Bronchial epithelial cell (primary cell): Measurements from ENCODE around the gene POU2F3. TPM values are rescaled to one million over a fixed set of nuclear protein-coding genes. Genes with fewer than 3 reads are reported as not detected.
"Not testable (repeated sequence)": the region's sequence is repeated elsewhere in the genome, so short reads cannot be mapped to it uniquely, and the experiment has no call there.

Source experiments
- DNase-seq: peaks from one replicate; pipeline ENCODE4 v3.0.0-alpha.2; 2010; ENCODE audit warnings: low read depth
- FAIRE-seq: peaks from 2 replicates; lab custom pipeline; 2011; peaks lifted over from hg19 to GRCh38; lab: Jason Lieb, UNC
- H3K27me3 ChIP-seq: 2 replicates; pipeline ENCODE4 v1.5.1; 2011; ENCODE audit warnings: low read length; ENCODE audit not compliant: control insufficient read depth, insufficient read depth
- H3K36me3 ChIP-seq: 2 replicates; pipeline ENCODE4 v1.5.1; 2011; ENCODE audit warnings: low read length; ENCODE audit not compliant: control insufficient read depth, insufficient read depth
- H3K4me3 ChIP-seq: 2 replicates; pipeline ENCODE4 v1.5.1; 2011; ENCODE audit warnings: mild to moderate bottlenecking, low read depth, low read length, control low read depth
- total RNA-seq: library from RNA; depleted of rRNA; stranded (reverse); fragments of >200 nt; gene quantifications from 2 replicates; pipeline ENCODE4 v1.2.1, GENCODE V29; 2014
- TF ChIP-seq, protein P1 (sequence below): IDR thresholded peaks from 2 replicates; pipeline ENCODE4 v1.5.1; 2011; ENCODE audit warnings: mild to moderate bottlenecking, moderate library complexity, low read length, control low read depth, inconsistent platforms; ENCODE audit not compliant: insufficient read depth, severe bottlenecking

POU2F3 gene
- total RNA-seq, 1 donor from 2014 or later = not detected

- peak; percentile 38 for DNase-seq
Measured at GRCh38 chr11:120270386-120270785, 30.4 kb downstream of the POU2F3 start.

DNA sequence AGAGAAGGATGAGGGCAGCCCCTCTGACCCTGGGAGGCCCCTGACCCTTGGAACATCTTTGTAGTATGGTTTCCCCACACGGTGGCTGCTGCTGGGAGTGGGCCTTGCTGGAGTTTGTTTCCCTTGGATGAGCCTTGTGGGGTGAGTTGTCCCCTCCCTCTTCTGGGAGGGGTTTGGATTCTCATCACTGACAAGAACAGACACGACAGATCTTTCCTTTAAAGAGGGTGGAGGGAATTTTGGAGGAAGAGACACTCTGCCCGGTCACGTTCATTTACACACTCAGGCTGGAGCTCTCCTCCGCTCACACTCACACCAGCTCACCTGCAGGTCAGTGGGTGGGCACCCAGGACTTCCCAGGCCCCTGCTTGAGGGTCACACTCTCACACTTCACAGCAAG is 31.7 kb downstream of the POU2F3 start:
- Histone ChIP-seq H3K4me3 (no peak overlapping the region), H3K27me3 (peaks cover 1% of the 10 kb centered on the region), H3K36me3 (no peaks in the 10 kb centered on the region)
- FAIRE-seq = no peak
- peak; percentile 81 for DNase-seq
- TF ChIP-seq, protein P1, sequence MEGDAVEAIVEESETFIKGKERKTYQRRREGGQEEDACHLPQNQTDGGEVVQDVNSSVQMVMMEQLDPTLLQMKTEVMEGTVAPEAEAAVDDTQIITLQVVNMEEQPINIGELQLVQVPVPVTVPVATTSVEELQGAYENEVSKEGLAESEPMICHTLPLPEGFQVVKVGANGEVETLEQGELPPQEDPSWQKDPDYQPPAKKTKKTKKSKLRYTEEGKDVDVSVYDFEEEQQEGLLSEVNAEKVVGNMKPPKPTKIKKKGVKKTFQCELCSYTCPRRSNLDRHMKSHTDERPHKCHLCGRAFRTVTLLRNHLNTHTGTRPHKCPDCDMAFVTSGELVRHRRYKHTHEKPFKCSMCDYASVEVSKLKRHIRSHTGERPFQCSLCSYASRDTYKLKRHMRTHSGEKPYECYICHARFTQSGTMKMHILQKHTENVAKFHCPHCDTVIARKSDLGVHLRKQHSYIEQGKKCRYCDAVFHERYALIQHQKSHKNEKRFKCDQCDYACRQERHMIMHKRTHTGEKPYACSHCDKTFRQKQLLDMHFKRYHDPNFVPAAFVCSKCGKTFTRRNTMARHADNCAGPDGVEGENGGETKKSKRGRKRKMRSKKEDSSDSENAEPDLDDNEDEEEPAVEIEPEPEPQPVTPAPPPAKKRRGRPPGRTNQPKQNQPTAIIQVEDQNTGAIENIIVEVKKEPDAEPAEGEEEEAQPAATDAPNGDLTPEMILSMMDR = no peak

More at GRCh38 chr11:120270386-120270785, 30.4 kb downstream of the POU2F3 start:
- no peaks in the 10 kb centered on the region for H3K36me3 ChIP-seq
- no peak overlapping the region for H3K4me3 ChIP-seq
- peaks cover 1% of the 10 kb centered on the region for H3K27me3 ChIP-seq
- no peak for FAIRE-seq
- TF ChIP-seq, protein P1 = no peak

DNA sequence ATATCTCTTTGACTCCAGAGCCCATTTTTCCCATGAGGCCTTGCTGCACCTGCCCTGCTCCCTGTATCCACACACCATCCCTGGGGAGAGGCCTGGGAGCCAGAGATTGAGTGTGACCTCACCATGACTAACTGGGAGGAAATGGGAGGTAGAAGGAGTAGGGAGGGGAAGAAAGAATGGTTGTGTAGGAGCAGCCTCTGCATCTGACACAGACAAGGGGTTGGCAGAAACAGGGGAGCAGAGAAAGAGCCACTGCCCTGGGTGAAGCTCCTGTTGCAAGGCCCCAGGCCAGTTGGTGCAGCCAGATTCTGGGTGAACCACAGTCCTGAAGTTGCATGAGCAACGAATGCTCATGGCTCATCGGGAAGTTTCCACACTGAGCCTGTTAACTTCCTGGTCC is 32.4 kb downstream of the POU2F3 start:
- H3K27me3 ChIP-seq = peaks cover 1% of the 10 kb centered on the region
- TF ChIP-seq, protein P1 = no peak
- no peak overlapping the region for H3K4me3 ChIP-seq
- FAIRE-seq (peak; percentile 64), DNase-seq (peak; percentile 95)
- H3K36me3 ChIP-seq = no peaks in the 10 kb centered on the region

- no peaks in the 10 kb centered on the region for H3K36me3 ChIP-seq
- DNase-seq (peak; percentile 49), FAIRE-seq (no peak)
- TF ChIP-seq, protein P1 = no peak
- H3K4me3 ChIP-seq = no peak overlapping the region
- H3K27me3 ChIP-seq = peaks cover 1% of the 10 kb centered on the region
Measured at GRCh38 chr11:120273432-120273831, 33.5 kb downstream of the POU2F3 start.

- not testable (repeated sequence) for H3K4me3 ChIP-seq, H3K27me3 ChIP-seq, H3K36me3 ChIP-seq, DNase-seq, FAIRE-seq
Measured at GRCh38 chr11:120273956-120274355, 34.0 kb downstream of the POU2F3 start.

DNA sequence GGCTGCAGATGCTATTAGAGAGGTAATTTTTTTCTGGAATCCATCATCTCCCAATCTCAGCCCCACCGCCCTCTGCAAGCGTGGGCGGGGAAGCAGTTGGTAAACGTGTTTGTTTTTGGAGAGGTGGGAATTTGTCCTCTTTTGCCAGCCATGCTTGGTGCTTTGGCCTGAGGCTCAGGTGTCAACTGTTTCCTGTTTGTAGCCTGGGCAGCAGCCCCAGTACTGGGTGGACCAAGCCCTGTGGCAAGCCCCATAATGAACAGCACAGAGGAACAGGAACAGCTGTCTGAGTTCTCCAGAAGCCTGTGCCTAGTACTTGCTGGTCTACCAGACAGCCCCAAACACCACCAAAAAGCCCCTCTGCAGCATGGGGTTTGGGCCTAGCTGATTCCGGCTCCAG is 39.6 kb downstream of the POU2F3 start:
- no peak for FAIRE-seq
- TF ChIP-seq, protein P1 = no peak
- no peaks in the 10 kb centered on the region for H3K36me3 ChIP-seq
- no peak overlapping the region for H3K4me3 ChIP-seq
- DNase-seq = no peak
- H3K27me3 ChIP-seq = no peaks in the 10 kb centered on the region
